Measurements from ENCODE around the gene RHO. TPM values are rescaled to one million over a fixed set of nuclear protein-coding genes. Genes with fewer than 3 reads are reported as not detected.

Gene RHO
- total RNA-seq, 1 donor from 2014 or later = 0.09 TPM

DNA sequence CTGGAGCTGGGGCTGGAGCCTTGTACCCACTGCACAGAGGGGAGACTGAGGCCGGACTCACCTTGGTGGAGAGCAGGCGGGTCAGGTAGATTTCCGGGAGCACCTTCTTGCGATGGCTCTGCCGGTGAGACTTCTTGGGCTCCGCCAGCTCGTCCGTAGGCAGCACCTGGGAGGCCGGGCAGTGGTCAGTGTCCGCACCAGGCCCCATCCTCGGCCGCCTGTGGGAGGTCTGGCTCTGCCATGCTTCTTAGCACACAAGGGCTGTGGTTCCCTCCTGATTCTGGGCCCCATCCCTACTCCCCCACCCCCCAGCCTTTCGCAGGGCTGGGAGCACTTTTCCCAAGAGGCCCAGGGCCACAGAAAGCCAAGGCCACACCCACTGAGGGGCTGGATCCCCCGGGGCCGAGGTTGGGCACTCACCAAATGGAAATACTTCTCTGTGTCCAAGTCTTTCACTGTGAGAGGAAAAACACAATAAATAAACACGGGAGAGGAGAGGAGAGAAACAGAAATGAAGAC lies 31.9 kb downstream of the RHO start:
- no peaks in the 10 kb centered on the region for H3K27me3 Mint-ChIP-seq (ENCODE audit: low read depth)
- no peaks in the 10 kb centered on the region for H3K9me3 Mint-ChIP-seq
- no peak overlapping the region for H3K4me3 Mint-ChIP-seq
- no peak for DNase-seq (ENCODE audit: low spot score in 2 of 2, unreplicated experiment in 2 of 2)
- peaks cover 6% of the 10 kb centered on the region for H3K4me1 Mint-ChIP-seq
- no peak for TF ChIP-seq CTCF (IDR thresholded peaks at IDR 0.05; ENCODE audit: unreplicated experiment)
- peak overlapping the region; percentile 64 for H3K27ac Mint-ChIP-seq
- no peaks in the 10 kb centered on the region for H3K36me3 Mint-ChIP-seq

DNA sequence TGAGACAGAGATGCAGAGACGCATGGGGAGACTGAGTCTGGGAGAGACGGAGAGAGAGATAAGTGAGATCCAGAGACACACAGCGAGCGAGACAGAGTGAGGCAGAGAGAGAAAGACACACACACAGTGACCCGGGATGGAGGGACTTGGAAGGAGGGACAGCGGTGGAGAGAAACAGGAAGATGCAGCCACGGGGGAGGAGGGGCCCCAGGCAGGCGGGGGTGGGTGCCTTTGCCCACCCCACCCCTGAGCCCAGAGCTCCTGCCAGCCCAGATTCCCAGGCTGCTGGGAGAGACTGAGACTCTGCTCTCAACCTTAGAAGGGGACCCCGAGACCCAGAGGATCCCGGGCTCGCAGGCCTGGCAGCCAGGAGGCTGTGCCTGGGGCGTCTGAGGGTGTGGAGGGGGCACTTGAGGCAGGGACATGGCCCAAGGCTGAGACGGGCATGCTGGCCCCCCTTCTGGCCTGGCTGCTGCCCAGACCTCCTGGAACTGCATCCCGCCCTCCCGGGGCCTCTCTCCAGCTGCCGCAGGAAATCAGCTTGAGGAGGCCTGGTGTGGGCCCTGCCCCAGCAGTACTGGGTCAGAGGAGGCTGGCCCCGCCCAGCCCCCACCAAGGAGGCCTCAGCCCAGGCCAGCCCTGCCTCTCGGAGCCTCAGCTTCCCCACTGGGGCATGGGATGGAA lies 32.6 kb downstream of the RHO start:
- no peaks in the 10 kb centered on the region for H3K27me3 Mint-ChIP-seq (ENCODE audit: low read depth)

DNA sequence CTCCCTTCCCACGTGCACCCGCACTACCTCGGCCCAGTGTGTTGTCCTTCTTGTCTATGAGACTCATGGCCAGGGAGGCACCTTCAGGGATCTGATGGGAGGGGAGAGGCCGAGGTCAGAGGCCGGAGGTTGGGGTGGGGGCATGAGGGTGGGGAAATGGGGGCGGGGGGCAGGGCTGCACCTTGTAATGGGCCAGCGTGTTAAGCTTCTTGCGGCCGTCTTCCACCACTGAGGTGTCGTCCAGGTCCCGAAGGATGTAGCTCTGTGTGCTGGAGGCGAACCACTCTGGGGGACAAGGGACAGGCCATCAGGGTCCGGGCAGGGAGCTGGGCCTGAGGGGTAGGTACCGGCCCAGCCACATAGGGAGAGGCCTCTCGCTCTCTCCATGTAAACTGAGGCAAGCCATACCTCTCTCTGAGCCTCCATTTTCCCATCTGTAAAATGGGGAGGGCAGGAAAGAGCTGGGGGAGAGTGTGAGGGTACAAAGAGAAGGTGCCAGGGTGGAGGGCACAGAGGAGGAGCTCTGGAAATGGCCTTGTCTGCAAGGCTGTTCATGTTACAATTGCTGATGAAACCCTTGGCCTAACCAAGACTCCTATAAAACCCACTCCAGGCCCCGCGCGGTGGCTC lies 33.3 kb downstream of the RHO start:
- TF ChIP-seq CTCF (IDR thresholded peaks at IDR 0.05; ENCODE audit: unreplicated experiment) = no peak
- Mint-ChIP-seq H3K36me3 (no peaks in the 10 kb centered on the region), H3K4me1 (peaks cover 6% of the 10 kb centered on the region), H3K27me3 (ENCODE audit: low read depth) (no peaks in the 10 kb centered on the region), H3K27ac (no peak overlapping the region), H3K9me3 (no peaks in the 10 kb centered on the region), H3K4me3 (no peak overlapping the region)
- DNase-seq (ENCODE audit: low spot score in 2 of 2, unreplicated experiment in 2 of 2) = no peak

More for the DNA sequence above, 32.6 kb downstream of the RHO start:
- Mint-ChIP-seq H3K9me3 (no peaks in the 10 kb centered on the region), H3K4me1 (peaks cover 6% of the 10 kb centered on the region), H3K36me3 (no peaks in the 10 kb centered on the region), H3K27ac (peak overlapping the region; percentile 64), H3K4me3 (no peak overlapping the region)
- no peak for TF ChIP-seq CTCF (IDR thresholded peaks at IDR 0.05; ENCODE audit: unreplicated experiment)
- no peak for DNase-seq (ENCODE audit: low spot score in 2 of 2, unreplicated experiment in 2 of 2)

GRCh38 chr3:129562803-129563202 lies 34.4 kb downstream of the RHO start:
- no peak overlapping the region for H3K27ac Mint-ChIP-seq
- H3K36me3 Mint-ChIP-seq = no peaks in the 10 kb centered on the region
- no peak for DNase-seq (ENCODE audit: low spot score in 2 of 2, unreplicated experiment in 2 of 2)
- no peak overlapping the region for H3K4me3 Mint-ChIP-seq
- peaks cover 6% of the 10 kb centered on the region for H3K4me1 Mint-ChIP-seq
- no peak for TF ChIP-seq CTCF (IDR thresholded peaks at IDR 0.05; ENCODE audit: unreplicated experiment)
- H3K27me3 Mint-ChIP-seq (ENCODE audit: low read depth) = no peaks in the 10 kb centered on the region
- H3K9me3 Mint-ChIP-seq = no peaks in the 10 kb centered on the region

GRCh38 chr3:129563332-129563731 lies 34.9 kb downstream of the RHO start:
- Mint-ChIP-seq H3K27ac (no peak overlapping the region), H3K27me3 (ENCODE audit: low read depth) (no peaks in the 10 kb centered on the region), H3K4me1 (peaks cover 6% of the 10 kb centered on the region), H3K4me3 (no peak overlapping the region), H3K36me3 (no peaks in the 10 kb centered on the region), H3K9me3 (no peaks in the 10 kb centered on the region)
- DNase-seq (ENCODE audit: low spot score in 2 of 2, unreplicated experiment in 2 of 2) = no peak
- TF ChIP-seq CTCF (IDR thresholded peaks at IDR 0.05; ENCODE audit: unreplicated experiment) = no peak

Measured in mesothelial cell of epicardium (in vitro differentiated cells).